A673 (cell line): ENCODE data around the gene ELOVL6. TPM values are rescaled to one million over a fixed set of nuclear protein-coding genes. Genes with fewer than 3 reads are reported as not detected.
"Not testable (repeated sequence)": the region's sequence is repeated elsewhere in the genome, so short reads cannot be mapped to it uniquely, and the experiment has no call there.

Experiments used
- BruUV-seq: library from RNA; stranded (reverse); fragments of 400-500 nt; replicated peaks from 2 replicates; lab custom pipeline; 2021; lab: Mats Ljungman, UMichigan
- CTCF ChIA-PET: fragments of 300-600 bp; sonication (Branson Sonifier 250); formaldehyde crosslinking; loops from one replicate; lab custom pipeline; 2022; ENCODE audit warnings: antibody characterized with exemption; lab: Charles Lee
- POLR2A ChIA-PET: fragments of 300-600 bp; sonication (Branson Sonifier 250); formaldehyde crosslinking; loops from one replicate; lab custom pipeline; 2022; ENCODE audit warnings: antibody characterized with exemption; ENCODE audit not compliant: low non-redundant PET; lab: Charles Lee
- DNase-seq: peaks from one replicate; pipeline ENCODE4 v3.0.0-alpha.2; 2015; ENCODE audit warnings: low spot score
- H3K27ac ChIP-seq: fragments of 200-600 bp; sonication (generic); 2 replicates; pipeline ENCODE4 v1.5.1; 2016; ENCODE audit warnings: mixed run types, low read depth, mild to moderate bottlenecking, mixed read lengths, antibody characterized with exemption, low read length; ENCODE audit not compliant: poor library complexity, severe bottlenecking
- H3K27me3 ChIP-seq: fragments of 200-600 bp; sonication (generic); replicated peaks from 2 replicates; pipeline ENCODE4 v1.6.1; 2017; ENCODE audit warnings: mixed run types, low read depth, mild to moderate bottlenecking, mixed read lengths, antibody characterized with exemption, low read length; ENCODE audit not compliant: insufficient read depth, poor library complexity
- H3K36me3 ChIP-seq: fragments of 200-600 bp; sonication (generic); 2 replicates; pipeline ENCODE4 v1.6.1; 2016; ENCODE audit warnings: mixed run types, mild to moderate bottlenecking, mixed read lengths, antibody characterized with exemption, low read length; ENCODE audit not compliant: insufficient read depth, poor library complexity, severe bottlenecking
- H3K4me1 ChIP-seq: fragments of 200-600 bp; sonication (generic); 2 replicates; pipeline ENCODE4 v1.6.1; 2017; ENCODE audit warnings: mixed run types, mild to moderate bottlenecking, mixed read lengths, antibody characterized with exemption, low read length; ENCODE audit not compliant: insufficient read depth, poor library complexity, severe bottlenecking
- H3K4me3 ChIP-seq: fragments of 200-600 bp; sonication (generic); 2 replicates; pipeline ENCODE4 v1.5.1; 2016; ENCODE audit warnings: low read depth, mixed run types, mild to moderate bottlenecking, mixed read lengths, low read length; ENCODE audit not compliant: poor library complexity, severe bottlenecking
- H3K9me3 ChIP-seq: fragments of 200-600 bp; sonication (generic); 2 replicates; pipeline ENCODE4 v1.6.1; 2016; ENCODE audit warnings: mixed run types, low read depth, mild to moderate bottlenecking, mixed read lengths, antibody characterized with exemption, low read length; ENCODE audit not compliant: poor library complexity, severe bottlenecking
- CTCF ChIP-seq: fragments of 300-800, 200-600 bp; sonication (generic); conservative IDR thresholded peaks from 2 replicates; pipeline ENCODE4 v1.5.1; 2017; ENCODE audit warnings: low read depth, mild to moderate bottlenecking, antibody characterized with exemption, low read length, moderate library complexity, mixed read lengths
- EZH2 ChIP-seq: fragments of 200-600 bp; sonication (generic); IDR thresholded peaks from 2 replicates; pipeline ENCODE4 v1.6.1; 2017; ENCODE audit warnings: borderline replicate concordance, low read depth, mild to moderate bottlenecking, mixed read lengths, antibody characterized with exemption, low read length; ENCODE audit not compliant: poor library complexity, severe bottlenecking
- intact Hi-C: fragments of 100-400 bp; cut with micrococcal nuclease; formaldehyde crosslinking; loops from one replicate; pipeline ENCODE4 v1.10.0; 2022; ENCODE audit not compliant: unreplicated experiment
- total RNA-seq: library from RNA; stranded (reverse); gene quantifications from 2 replicates; pipeline ENCODE4 v1.2.3, GENCODE V29; 2021

Gene ELOVL6
- total RNA-seq, 1 experiment from 2014 or later = 50.0 TPM

GRCh38 chr4:110087070-110087708, 111.2 kb downstream of the ELOVL6 start:
- Histone ChIP-seq H3K4me1 (peaks cover 72% of the 10 kb centered on the region), H3K36me3 (no peaks in the 10 kb centered on the region), H3K9me3 (no peaks in the 10 kb centered on the region), H3K27ac (peak overlapping the region; percentile 63), H3K27me3 (no peaks in the 10 kb centered on the region), H3K4me3 (peak overlapping the region; percentile 3)
- ChIA-PET POLR2A (no interaction called here), CTCF (interaction anchor here (0.7 kb wide), 1 partner anchor 38 kb away, joined by 3 read pairs; no protein-coding TSS in a partner anchor)
- intact Hi-C loops = loop anchor here (5.0 kb wide), 1 partner anchor 110 kb away; the partner anchor contains the start of gene ELOVL6
- BruUV-seq = no TSS peak
- TF ChIP-seq EZH2 (no peak), CTCF (no peak)
- peak; percentile 94 for DNase-seq

GRCh38 chr4:110085131-110085530, 113.3 kb downstream of the ELOVL6 start:
- ChIA-PET CTCF (no interaction called here), POLR2A (no interaction called here)
- Histone ChIP-seq H3K36me3 (no peaks in the 10 kb centered on the region), H3K27ac (peak overlapping the region; percentile 40), H3K27me3 (no peaks in the 10 kb centered on the region), H3K4me3 (no peak overlapping the region), H3K9me3 (no peaks in the 10 kb centered on the region), H3K4me1 (peaks cover 55% of the 10 kb centered on the region)
- TF ChIP-seq CTCF (no peak), EZH2 (no peak)
- DNase-seq = peak; percentile 84
- BruUV-seq = no TSS peak
- intact Hi-C loops = loop anchor here (5.0 kb wide), 1 partner anchor 112 kb away; the partner anchor contains the start of gene ELOVL6

- BruUV-seq = no TSS peak
- H3K9me3 ChIP-seq = no peaks in the 10 kb centered on the region
- ChIA-PET POLR2A (no interaction called here), CTCF (no interaction called here)
- TF ChIP-seq CTCF = no peak
- TF ChIP-seq EZH2 = no peak
- DNase-seq = no peak
- no peak overlapping the region for H3K4me3 ChIP-seq
- no peak overlapping the region for H3K27ac ChIP-seq
- no peaks in the 10 kb centered on the region for H3K36me3 ChIP-seq
- intact Hi-C loops = no loop called here
- H3K27me3 ChIP-seq = no peaks in the 10 kb centered on the region
- peaks cover 46% of the 10 kb centered on the region for H3K4me1 ChIP-seq
These were observed 114.3 kb downstream of the ELOVL6 start for GRCh38 chr4:110084154-110084553.

- H3K4me1 ChIP-seq = peaks cover 11% of the 10 kb centered on the region
- H3K27me3 ChIP-seq, H3K9me3 ChIP-seq, CTCF ChIA-PET, H3K27ac ChIP-seq, intact Hi-C loops, DNase-seq, H3K36me3 ChIP-seq, POLR2A ChIA-PET, BruUV-seq, H3K4me3 ChIP-seq: not testable (repeated sequence)
These were observed 120.3 kb downstream of the ELOVL6 start for GRCh38 chr4:110078148-110078547.

- H3K27me3 ChIP-seq, H3K9me3 ChIP-seq, H3K4me3 ChIP-seq, DNase-seq, H3K27ac ChIP-seq, H3K36me3 ChIP-seq, intact Hi-C loops, BruUV-seq, POLR2A ChIA-PET, CTCF ChIA-PET: not testable (repeated sequence)
- peaks cover 24% of the 10 kb centered on the region for H3K4me1 ChIP-seq
These were observed 121.6 kb downstream of the ELOVL6 start for GRCh38 chr4:110076828-110077227.
